ENCODE results near the gene G2E3. TPM values are rescaled to one million over a fixed set of nuclear protein-coding genes. Genes with fewer than 3 reads are reported as not detected.

The G2E3 gene
- total and polyA plus RNA-seq, 2 of the 4 experiments (the other 2 are of a cell fraction): 9.6 to 19.4 TPM

DNA sequence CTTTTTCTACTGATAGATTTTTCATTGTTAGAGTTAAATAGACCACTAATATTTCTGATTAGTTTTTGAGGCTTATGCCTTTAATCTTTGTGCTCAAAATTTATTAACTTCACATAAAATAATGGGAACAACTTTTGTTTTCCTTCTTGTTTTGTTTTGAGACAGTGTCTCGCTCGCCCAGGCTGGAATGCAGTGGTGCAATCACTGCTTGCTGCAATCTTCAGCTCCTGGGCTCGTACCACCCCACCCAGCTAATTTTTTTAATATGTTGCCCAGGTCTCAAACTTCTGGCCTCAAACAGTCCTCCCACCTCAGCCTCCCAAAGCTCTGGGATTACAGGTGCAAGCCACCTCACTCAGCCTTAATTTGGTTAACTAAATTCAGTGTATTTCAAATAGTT lies 80.0 kb downstream of the G2E3 start:
- Histone ChIP-seq H3K4ac (ENCODE audit: low read depth, low read length) (no peak overlapping the region), H3K9ac (ENCODE audit: low read depth, low read length) (no peak overlapping the region), H2BK120ac (ENCODE audit: low read depth, low read length) (no peak overlapping the region), H3K4me1 (ENCODE audit: control insufficient read depth, insufficient read depth, low read length) (peaks cover 2% of the 10 kb centered on the region), H3K9me3 (ENCODE audit: control insufficient read depth, insufficient read depth, low read length) (no peaks in the 10 kb centered on the region), H3K79me1 (ENCODE audit: low read depth in 1 of 2, low read length in 2 of 2) (peaks cover 6 to 11% of the 10 kb centered on the region in 2 experiments; a peak in 3 of 4 replicates), H2AK5ac (ENCODE audit: low read depth, low read length) (no peak overlapping the region), H3K36me3 (ENCODE audit: control insufficient read depth, insufficient read depth, low read length) (peaks cover 23% of the 10 kb centered on the region), H3K9me1 (ENCODE audit: insufficient read depth, low read length) (peaks cover 4% of the 10 kb centered on the region; the same call in 1 of the 2 replicates), H3K27me3 (ENCODE audit: control insufficient read depth, insufficient read depth, low read length) (no peaks in the 10 kb centered on the region), H4K8ac (ENCODE audit: low read depth in 2 of 2, low read length in 2 of 2) (no peak overlapping the region), H3K18ac (ENCODE audit: low read depth, low read length) (no peak overlapping the region), H3K27ac (ENCODE audit: insufficient read depth, low read length) (no peak overlapping the region), H4K5ac (ENCODE audit: low read depth, low read length) (no peak overlapping the region), H2BK15ac (ENCODE audit: low read depth, low read length) (no peak overlapping the region), H2BK20ac (ENCODE audit: low read depth, low read length) (no peak overlapping the region), H3K4me3 (ENCODE audit: insufficient read depth, low read depth, low read length) (no peak overlapping the region), H2AFZ (replicated peaks; ENCODE audit: low read length, poor library complexity) (no peak overlapping the region), H2BK5ac (ENCODE audit: low read depth, low read length, poor library complexity, severe bottlenecking) (no peak overlapping the region), H2AK9ac (replicated peaks; ENCODE audit: low read depth, low read length, poor library complexity) (no peak overlapping the region), H3K14ac (replicated peaks; ENCODE audit: low read depth, low read length) (no peak overlapping the region), H3K4me2 (ENCODE audit: low read depth, low read length) (no peak overlapping the region), H4K91ac (ENCODE audit: insufficient read depth, low read depth, low read length) (no peak overlapping the region), H3K56ac (ENCODE audit: extremely low read depth, insufficient read depth, low read length) (no peak overlapping the region), H4K20me1 (ENCODE audit: insufficient read depth, low read length) (peaks cover 4% of the 10 kb centered on the region; the same call in 1 of the 2 replicates), H3K23ac (ENCODE audit: low read depth, low read length) (no peak overlapping the region)
- in situ Hi-C loops (cut with MboI; ENCODE audit: low sequenced_read_pairs) (no loop called here), intact Hi-C loops (cut with micrococcal nuclease) (no loop called here), dilution Hi-C loops (cut with HindIII; ENCODE audit: low sequenced_read_pairs, unreplicated experiment) (no loop called here)
- ATAC-seq (ENCODE audit: low read depth) (no peak), DNase-seq (no peak)
- no TSS peak for BruUV-seq (replicated peaks)
- POLR2A ChIA-PET (ENCODE audit: unreplicated experiment): no interaction called here
- TF ChIP-seq RCOR1 (IDR thresholded peaks at IDR 0.05; ENCODE audit: insufficient replicate concordance, low read length): no peak
- TF ChIP-seq NFE2L2 (IDR thresholded peaks at IDR 0.05; ENCODE audit: low read depth, low read length): no peak
- TF ChIP-seq RAD21 (IDR thresholded peaks at IDR 0.05; ENCODE audit: low read length): no peak
- TF ChIP-seq FOS (IDR thresholded peaks at IDR 0.05; ENCODE audit: low read depth, low read length): no peak
- no peak for TF ChIP-seq ELK1 (IDR thresholded peaks at IDR 0.05; ENCODE audit: borderline replicate concordance, low read depth, low read length)
- TF ChIP-seq, protein P1, sequence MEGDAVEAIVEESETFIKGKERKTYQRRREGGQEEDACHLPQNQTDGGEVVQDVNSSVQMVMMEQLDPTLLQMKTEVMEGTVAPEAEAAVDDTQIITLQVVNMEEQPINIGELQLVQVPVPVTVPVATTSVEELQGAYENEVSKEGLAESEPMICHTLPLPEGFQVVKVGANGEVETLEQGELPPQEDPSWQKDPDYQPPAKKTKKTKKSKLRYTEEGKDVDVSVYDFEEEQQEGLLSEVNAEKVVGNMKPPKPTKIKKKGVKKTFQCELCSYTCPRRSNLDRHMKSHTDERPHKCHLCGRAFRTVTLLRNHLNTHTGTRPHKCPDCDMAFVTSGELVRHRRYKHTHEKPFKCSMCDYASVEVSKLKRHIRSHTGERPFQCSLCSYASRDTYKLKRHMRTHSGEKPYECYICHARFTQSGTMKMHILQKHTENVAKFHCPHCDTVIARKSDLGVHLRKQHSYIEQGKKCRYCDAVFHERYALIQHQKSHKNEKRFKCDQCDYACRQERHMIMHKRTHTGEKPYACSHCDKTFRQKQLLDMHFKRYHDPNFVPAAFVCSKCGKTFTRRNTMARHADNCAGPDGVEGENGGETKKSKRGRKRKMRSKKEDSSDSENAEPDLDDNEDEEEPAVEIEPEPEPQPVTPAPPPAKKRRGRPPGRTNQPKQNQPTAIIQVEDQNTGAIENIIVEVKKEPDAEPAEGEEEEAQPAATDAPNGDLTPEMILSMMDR (conservative IDR thresholded peaks at IDR 0.05; ENCODE audit: low read depth, low read length): no peak
- TF ChIP-seq, protein P2, sequence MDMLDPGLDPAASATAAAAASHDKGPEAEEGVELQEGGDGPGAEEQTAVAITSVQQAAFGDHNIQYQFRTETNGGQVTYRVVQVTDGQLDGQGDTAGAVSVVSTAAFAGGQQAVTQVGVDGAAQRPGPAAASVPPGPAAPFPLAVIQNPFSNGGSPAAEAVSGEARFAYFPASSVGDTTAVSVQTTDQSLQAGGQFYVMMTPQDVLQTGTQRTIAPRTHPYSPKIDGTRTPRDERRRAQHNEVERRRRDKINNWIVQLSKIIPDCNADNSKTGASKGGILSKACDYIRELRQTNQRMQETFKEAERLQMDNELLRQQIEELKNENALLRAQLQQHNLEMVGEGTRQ (IDR thresholded peaks at IDR 0.05; ENCODE audit: low read depth, low read length): no peak
- no peak for TF ChIP-seq RFX5 (IDR thresholded peaks at IDR 0.05; ENCODE audit: low read depth, low read length)
- TF ChIP-seq CHD1 (IDR thresholded peaks at IDR 0.05; ENCODE audit: low read depth, low read length): no peak
- no peak for TF ChIP-seq SMC3 (IDR thresholded peaks at IDR 0.05; ENCODE audit: low read depth, low read length)
- TF ChIP-seq POLR2A (IDR thresholded peaks at IDR 0.05; ENCODE audit: low read depth, low read length): no peak
- CTCF ChIA-PET: no interaction called here
- WGBS, 2 experiments (ENCODE audit: extremely low coverage in 2 of 2, insufficient read length in 1 of 2): 100% methylated on average over 1 of the region's 3 CpGs; no CpG with 5 or more reads in 1 of the 2 experiments

Data from IMR-90 (cell line).